Vagina (tissue), 2 donors: ENCODE measurements around the gene LHFPL3.

Experiments
- CTCF ChIP-seq, 3 experiments: fragments of 450-650 bp in 2 of 3; fragments of 200-600 bp in 1 of 3; sonication (generic) in 1 of 3; IDR thresholded peaks; one replicate each; pipeline ENCODE4 v1.5.1; 2017 to 2019; ENCODE audit warnings: antibody characterized with exemption in 3 of 3, mild to moderate bottlenecking in 2 of 3, moderate library complexity in 2 of 3
- POLR2A ChIP-seq, 2 donors: fragments of 450-650 bp; IDR thresholded peaks; one replicate each; pipeline ENCODE4 v1.6.1; 2017; ENCODE audit warnings: antibody characterized with exemption in 2 of 2, mild to moderate bottlenecking in 2 of 2, moderate library complexity in 2 of 2

GRCh38 chr7:104487642-104488041 is 159.2 kb downstream of the LHFPL3 start:
- TF ChIP-seq CTCF (IDR thresholded peaks at IDR 0.05), result no peak
- no peak for TF ChIP-seq POLR2A (IDR thresholded peaks at IDR 0.05)
